OCI-LY3 (cell line): Measurements from ENCODE around the gene HDAC4.

Source experiments
- CTCF ChIP-seq: fragments of 200-600, 300-600 bp; sonication (generic); IDR thresholded peaks from 2 replicates; pipeline ENCODE4 v1.5.1; 2014; ENCODE audit warnings: antibody characterized with exemption, low read length, low read depth
- EZH2phosphoT487 ChIP-seq: fragments of 200-600 bp; shearing (Covaris generic); IDR thresholded peaks from 2 replicates; pipeline ENCODE4 v1.6.1; 2018; ENCODE audit warnings: antibody characterized with exemption, mixed run types, low read depth

GRCh38 chr2:239200646-239201530 is 199.9 kb downstream of the HDAC4 start:
- TF ChIP-seq CTCF: no peak
- TF ChIP-seq EZH2phosphoT487: no peak
